NCI-H2029 (cell line): ENCODE results near the gene IQSEC1.
A peak's percentile ranks its signal among the peaks of the same experiment; 100 is the strongest.

Experiments used
- DNase-seq: peaks from one replicate; lab custom pipeline; 2025; lab: John Stamatoyannopoulos, UW

The IQSEC1 gene

DNA sequence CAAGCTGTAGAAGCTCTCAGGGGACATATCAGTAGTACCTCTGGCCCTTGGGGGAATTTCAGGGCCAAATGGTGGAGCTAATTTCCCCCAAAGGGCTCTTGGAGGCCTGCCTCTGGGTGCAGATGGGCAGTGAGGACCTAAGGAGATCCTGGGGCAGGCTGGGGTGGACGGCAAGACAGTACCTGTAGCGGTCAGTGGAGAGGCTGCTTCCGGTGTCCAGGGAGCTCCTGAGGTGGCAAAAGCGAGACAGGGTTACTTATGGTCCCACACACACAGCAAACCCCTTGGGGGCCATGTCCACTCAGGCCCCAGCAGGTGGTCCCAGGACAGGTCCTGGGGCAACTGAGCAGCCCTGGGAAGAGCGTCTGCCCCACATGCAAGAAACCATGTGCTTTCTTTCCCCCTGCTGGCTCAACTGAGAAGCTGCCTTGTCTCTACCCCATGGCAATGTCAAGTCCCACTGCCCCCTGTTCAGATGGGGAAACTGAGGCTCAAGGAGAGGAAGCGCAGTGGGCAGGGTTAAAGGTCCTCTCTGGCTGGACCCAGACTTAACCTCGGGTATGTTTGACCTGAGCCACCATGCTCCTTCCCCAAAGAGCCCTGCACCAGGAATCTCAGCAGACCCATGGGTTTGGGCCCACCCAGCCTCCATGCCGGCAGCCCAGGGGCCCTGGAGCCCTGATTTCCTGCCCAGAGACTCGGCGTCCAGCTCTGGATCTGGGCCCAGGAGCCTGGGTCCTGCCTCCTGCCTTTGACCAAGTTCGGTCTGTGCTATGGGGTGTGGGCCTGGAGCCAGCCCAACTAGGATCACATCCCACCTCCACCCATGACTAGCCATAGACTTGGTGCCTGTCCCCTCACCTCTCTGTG is 25.7 kb downstream of the IQSEC1 start:
- DNase-seq: no peak

DNA sequence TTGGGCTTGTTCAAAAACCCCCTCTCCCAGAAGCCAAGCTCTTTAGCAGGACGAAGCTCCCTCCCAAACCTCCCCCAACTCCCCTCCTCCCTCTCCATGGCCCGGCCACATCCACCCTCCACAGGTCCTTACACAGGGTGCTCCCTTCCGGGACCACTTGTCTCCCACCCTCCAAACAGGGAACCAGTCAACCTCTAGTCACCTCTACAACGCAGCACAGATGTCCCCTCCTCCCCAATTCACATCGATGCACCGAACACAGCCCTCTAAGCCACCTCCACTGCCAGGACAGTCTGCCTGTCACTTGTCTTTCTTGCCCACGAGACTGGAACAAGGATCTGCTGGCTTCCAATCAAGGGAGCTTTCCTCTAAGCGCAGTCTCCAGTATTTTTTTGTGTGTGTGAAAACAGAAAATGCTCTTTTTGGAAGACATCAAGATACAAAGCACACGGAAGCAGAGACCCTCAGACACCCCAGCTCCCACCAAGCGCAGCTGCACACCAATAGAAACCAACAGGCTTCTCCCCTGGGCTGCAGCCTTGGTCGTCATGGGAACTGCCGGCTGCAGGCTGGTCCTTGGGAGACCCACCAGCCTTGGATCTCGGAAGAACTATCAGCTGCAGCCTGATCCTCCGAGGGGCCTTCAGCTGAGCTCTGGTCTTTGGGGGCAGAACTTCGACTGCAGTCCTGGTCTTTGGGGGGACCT is 26.5 kb downstream of the IQSEC1 start:
- DNase-seq: no peak

DNA sequence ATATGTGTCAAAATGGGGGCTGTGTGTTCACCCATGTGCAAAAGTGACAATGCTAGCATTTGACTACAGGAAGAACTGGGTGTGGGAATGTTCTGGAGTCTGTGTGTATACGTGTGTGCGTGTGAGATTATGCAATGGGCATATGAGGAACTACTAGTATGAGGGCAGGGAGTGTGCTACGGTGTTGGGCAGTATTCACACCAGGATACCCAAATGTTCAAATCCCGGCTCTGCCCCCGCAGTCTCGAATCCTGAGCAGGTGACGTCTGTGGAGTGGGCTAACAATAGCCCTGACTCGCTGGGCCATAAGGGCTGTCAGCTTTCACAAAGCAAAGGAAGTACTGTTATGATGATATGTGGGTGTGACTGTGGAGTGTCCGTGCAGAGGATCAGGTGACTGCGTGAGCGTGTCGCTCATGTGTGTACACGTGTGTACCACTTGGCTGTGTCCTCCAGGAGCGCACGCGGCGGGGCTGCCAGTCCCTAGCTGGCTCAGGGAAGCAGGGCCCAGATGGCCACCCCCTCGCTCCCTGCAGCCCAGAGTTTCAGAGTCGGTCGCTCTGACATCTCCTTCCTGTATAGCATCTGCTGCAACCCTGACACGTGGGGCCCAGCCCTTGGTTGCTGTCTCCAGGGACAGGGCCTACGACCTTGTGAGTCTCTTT is 27.2 kb downstream of the IQSEC1 start:
- DNase-seq: peak; percentile 55

DNA sequence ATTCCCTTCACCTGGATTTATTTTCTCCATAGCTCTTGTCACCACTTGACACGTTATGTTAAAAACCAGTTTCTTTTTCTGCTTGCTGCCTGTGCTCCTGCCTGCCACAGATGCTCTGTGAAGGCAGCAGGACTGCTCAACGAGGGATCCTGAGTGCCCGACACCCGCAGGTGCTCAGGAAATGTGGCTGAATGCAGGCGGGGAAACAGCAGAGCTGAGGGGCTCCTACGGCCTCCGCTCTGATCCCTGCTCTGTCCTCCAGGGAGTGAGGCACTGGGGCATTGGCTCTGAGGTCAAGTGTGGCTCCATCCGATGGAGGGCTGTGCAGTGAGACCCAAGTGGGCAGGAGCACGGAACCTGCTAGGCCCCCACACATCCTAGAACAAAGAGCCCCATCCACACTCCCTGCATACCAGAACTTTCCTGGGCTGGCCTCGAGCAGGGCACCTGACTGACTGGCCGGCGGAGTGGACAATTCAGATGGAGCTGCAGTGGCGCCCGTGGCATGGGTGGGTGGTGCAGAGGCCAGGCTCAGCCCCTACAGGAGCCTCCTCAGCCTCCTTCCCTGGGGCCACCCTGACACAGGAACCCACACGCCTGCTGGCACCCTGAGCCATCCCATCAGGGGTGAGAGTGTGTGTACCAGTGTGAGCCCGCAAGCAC is 27.9 kb downstream of the IQSEC1 start:
- DNase-seq: peak; percentile 14

DNA sequence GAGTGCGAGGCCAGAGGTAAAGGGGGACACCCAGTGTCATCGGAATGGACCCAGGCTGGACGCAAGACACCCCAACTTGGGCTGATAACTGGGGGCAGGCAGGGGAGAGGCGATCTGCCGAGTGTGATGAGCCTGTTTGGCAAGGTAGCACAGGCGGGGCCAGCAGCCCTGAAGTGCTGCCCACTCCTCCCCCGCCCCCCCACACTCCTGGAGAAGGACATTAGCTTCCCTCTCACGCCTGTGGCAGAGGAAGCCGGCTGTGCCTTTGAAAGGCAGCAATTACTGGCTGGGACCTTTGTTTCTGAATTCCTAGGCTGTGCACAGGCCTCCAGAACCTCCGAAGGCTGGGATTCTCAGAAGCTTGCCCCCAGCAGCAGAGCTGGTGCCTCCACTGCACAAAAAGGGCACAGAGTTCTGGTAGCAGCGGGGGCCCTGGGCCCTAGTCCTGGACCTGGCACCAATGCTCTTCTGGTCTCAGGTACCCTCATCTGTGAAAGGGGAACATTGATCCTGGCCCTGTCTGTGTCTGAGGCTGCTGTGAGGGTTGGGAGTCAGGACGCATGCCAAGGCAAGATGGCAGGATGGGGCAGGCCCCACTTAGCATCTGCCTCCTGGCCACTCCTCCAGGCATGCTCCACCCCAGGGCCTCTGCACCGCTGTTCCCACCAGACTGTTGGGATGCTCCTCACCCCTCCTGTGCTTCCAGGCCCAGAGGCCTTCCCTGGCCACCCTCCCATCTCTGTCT is 28.6 kb downstream of the IQSEC1 start:
- DNase-seq: peak; percentile 27

DNA sequence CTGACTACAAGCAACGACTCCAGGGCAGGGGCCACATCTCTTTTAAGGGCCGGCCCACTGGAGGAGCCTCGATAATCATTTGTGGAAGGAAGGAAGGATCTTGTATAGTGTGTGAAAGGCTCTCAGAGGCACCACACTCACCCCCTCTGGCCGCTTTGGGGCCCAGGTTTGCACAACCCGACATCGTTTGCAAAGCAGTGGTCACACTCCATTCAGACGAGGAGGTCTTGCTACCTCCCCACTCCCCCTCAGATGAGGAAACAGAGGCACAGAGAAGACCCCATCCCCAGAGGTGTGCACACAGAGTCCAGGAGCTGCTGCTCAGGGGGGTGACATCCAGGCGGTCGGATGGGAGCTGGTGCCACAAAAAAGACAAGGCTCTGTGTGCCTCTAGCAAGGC is 29.6 kb downstream of the IQSEC1 start:
- no peak for DNase-seq

DNA sequence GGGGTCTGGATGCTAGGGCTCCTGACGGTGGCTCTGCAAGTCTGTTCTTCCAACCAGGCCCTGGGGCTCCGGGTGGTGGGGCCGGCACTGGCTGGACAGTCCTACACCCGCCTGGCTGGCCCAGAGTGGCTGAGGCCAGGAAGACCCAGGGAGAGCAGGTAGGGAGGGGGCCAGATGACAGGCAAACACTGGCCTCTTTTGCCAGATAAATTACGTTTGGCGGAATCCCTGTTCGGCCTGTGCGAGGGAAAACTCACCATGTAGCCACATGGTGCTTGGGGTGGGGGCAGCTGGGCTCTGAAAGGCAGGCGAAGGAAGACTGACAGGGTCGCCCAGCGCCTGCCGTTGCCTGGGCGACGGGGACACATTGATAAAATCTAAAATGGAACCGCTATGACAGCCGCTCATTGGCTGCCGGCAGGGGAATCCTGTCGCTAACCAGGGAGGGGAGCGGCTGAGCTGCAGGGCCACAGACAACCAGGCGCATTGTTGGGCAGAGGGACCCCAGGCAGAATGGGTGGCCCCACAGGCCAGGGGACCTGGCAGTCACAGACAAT is 30.4 kb downstream of the IQSEC1 start:
- DNase-seq: no peak

DNA sequence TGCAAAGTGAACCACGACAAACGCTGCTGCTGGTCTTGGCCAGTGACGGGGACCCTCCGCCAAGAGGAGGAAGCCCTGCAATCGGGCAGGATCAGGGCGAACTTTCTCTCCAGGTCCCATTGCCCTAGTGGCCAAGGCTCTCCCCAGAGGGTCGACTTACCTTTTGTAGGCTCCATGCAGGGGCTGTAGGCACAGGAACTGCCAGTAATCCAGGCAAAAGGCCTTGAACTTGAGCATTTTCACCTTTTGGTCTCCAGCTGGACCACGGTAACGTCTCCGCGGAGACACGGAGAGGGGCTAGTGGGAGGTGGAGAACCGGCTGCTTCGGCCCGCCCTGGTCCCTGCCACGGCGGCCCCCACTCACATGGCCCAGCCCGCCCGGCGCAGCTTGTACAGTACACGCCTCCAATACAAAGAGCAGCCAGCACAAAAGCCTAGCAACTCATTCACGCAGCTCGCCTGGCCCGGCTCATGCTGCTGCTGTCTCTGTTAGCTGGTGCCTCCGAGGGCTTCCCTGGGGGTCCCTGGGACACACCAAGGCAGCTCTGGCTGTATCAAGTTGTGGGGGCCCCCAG is 31.0 kb downstream of the IQSEC1 start:
- no peak for DNase-seq

DNA sequence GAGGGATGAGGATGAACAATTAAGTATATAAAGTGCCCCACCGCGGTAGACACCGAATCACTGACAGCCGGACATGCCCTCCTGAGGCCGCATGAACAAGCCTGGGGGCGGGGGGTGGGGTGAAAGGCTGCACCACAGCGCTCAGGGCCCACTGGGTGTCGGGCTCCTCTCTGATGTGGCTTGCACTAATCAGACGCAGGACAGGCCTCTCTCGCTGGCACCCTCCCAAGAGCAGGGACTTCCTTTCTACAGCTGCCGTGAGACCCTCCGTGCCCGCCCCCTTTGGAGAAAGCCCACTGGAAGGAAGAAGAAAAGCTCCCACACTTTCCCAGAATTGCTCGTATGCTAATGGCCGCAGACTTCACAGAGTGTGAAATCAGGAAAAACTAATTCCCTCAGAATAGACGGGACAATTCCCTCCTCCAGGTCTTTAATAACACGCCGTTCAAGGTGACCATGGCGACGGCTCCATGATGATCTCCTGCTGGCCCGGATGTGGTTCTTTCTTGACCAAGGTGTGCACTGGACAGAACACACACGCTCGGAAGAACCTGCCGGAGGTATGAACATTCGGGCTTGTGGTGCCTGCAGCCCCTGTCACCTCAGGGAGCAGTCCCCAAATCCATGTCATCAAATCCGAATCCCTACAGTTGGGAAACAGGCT is 32.0 kb downstream of the IQSEC1 start:
- no peak for DNase-seq

DNA sequence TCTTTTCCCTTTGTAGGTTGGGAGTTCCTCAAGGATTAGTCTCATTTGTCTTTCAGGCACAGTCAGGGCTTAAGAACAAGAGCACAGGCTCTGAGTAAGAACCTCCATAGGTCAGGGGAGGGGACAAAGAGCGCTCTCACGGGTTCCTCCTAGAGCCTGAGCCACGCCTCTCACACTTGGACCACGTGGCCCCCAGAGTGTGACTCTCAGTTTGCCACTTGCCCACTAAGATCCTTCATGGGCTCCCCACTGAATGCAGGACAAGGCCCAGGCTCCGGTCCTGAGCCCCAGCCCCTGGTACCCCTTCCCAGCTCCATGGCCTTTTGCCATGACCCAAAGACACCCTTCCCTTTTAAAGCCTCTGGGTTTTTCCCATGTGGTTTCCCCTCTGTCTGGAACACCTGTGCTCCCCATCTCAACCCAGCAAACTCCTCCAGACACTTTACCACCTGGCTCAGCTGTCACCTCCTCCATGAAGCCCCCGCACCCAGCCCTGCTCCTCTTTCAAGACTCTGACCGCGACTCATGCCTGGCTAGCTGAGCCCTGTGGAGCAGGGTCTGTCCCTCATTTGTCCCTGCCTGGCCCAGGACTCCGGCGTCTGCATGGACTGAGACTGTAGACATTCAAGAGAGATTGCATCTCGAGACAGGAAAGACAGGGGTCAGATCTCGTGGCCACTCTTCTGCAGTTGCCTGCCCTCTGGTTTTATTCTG is 32.7 kb downstream of the IQSEC1 start:
- DNase-seq: no peak

DNA sequence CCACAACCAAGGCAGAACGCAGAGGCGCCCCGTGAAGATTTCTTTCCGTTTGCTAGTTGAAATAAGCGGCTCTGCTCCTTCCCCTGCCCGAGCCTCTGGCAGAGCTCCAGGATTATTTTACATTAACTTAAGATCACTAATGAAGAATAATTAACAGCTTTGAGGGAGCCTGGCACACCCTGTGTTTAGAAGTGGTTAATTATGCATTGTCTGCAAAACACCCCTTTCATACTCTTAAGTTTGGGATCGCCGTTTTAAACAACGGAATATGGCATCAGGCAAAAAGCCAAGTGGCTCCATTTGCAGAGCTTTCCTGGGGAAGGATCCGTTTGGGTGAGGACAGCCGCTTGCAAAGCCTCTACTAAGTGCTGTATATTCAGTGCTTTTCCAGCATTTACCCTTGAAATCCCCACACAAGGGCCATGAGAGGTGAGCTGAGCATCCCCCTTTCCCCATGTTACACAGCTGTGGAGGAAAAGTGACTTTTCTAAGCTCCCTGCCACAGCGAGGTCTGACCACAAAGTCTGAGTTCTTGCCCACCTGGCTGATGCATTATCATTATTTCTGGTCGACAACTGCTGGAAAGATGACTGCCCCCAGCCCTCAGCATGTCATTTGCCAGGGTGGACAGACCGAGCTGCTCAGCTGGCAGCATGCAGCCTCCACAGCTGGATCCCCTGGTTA is 33.9 kb downstream of the IQSEC1 start:
- no peak for DNase-seq

DNA sequence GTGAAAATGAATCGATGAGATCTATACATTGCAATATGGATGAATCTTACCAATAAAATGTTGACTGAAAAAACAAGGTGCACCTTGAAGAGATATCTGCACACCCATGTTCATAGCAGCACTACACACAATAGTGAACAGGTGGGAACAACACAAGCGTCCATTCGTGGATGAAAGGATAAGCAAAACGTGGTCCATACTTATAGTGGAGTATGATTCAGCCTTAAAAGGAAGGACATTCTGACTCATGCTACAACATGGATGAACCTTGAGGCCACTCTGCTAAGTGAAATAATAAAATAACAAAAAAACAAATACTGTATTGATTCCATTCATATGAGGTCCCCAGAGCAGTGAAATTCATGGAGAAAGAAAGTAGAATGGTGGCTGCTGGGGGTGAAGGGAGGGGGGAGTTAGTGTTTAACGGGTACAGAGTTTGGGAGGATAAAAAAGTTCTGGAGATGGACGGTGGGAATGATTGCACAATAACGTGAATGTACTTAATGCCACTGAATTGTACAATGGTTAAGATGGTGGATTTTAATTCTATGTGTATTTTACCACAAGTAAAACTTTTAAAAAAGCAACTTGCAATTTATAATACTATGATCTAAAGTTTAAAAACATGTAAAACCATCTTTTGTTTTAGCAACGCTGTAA is 35.6 kb downstream of the IQSEC1 start:
- no peak for DNase-seq

DNA sequence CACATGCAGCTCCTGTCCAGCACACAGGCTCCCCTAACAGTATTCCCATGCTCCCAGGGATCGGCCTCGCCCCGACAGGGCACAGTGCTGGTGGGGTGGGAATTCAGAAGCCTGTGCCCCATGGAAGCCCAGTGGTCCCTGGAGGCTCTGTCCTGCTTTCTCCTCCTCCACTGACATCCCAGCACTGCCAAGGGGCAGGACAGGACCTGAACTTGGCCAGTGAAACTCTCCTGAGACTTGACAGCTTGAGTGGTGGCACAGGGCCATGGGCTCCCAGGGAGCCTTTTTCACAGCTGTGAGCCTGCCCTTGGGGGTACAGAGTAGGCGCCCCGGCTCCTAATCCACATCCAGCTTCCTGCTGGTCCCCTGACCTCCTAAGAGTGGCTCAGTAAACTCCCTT is 38.4 kb downstream of the IQSEC1 start:
- DNase-seq: no peak

DNA sequence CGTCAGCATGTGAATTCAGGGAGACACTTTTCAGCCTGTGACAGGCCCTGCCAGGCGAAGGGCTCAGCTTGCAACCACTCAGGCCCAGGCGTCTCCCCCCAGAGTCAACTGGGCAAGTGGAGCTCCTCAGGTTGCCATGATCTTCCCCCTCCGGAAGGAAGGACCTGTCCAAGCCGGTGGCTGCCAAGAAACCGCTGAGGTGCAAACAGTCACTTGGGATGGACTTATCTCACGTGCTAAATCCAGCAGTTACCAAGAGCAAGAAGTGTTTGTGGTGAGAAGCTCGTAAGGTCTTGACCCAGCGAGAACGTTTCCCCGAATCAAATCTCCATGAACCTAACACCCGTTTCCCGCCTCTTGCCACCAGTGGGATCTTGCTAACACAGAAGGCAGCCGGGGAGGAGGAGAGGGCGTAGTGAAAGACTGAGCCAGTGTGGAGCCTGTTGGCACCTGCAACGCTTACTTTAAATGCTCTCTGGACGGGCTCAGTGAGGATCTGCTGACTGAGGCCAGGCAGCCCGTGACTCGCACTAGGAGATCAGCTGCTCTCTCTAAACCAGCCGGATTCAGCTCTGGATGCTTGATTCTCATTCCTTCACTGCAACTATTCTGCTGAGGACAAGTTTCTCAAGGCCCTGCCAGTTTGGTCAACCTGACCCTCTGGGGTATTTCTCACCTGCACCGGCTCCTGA is 39.0 kb downstream of the IQSEC1 start:
- no peak for DNase-seq

DNA sequence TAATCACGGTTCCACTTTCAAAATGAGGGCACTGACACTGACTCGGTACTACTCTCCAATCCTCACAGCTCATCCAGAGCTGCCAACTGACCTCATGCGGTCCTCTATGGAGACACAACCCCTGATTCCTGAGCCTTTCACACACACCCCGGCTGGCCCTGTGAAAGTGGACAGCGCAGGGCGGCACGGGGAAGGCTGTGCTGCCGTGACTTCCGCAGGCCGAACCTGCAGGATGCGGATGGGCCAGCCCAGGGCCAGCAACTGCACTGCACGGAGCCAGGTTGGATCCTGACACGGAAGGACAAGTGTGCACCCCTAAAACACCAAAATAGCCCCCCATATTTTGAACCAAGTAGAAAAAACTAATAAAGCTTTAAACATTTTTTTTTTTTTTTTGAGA is 41.0 kb downstream of the IQSEC1 start:
- DNase-seq: no peak

DNA sequence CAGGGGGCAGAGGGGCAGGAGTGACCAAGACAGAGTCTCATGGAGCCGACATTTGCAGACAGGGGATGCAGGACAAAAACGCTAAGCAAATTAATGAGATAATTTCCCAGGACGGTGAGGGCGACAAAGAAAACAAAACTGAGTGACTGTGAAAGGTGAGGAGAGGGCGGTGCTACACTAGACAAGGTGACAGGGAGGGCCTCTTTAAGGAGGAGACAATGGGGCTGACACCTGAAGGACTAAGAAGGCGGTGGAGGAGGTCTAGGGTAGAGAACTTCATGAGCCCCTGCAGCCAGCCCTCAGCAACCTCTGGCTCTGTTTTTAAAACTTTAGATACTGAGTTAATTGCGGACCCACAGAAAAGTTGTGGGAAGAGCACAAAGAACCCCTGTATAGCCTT is 41.6 kb downstream of the IQSEC1 start:
- DNase-seq: no peak

DNA sequence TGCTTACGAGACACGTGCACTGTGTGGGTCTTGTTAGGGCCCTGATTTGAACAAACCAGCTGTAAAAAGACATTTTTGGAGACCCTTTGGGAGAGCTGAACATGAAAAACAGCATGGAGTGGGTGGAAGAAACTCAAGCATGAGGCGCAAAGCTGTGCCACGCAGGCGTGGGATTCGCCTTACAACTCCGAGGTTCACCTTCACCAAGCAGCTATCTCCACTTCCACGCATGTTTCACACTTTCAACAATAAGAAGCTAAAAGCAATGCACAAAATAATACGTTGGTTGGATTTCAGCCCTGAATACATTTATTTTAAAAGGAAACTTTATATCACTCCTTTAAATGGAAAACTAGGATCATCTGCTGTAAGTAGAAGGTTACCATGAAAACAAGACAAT is 42.5 kb downstream of the IQSEC1 start:
- no peak for DNase-seq
